H1 (cell line): ENCODE data around the gene GATB. TPM values are rescaled to one million over a fixed set of nuclear protein-coding genes. Genes with fewer than 3 reads are reported as not detected.

ENCODE experiments used
- CEBPB ChIP-seq: IDR thresholded peaks from 2 replicates; pipeline ENCODE4 v1.6.1; 2012; ENCODE audit warnings: low read depth, low read length
- GTF2F1 ChIP-seq: IDR thresholded peaks from 2 replicates; pipeline ENCODE4 v1.6.1; 2012; ENCODE audit warnings: low read depth, low read length, improper control_type of control experiment, borderline replicate concordance
- JUN ChIP-seq: IDR thresholded peaks from 2 replicates; pipeline ENCODE4 v1.6.1; 2011; ENCODE audit warnings: low read depth, mild to moderate bottlenecking, improper control_type of control experiment, low read length
- RBBP5 ChIP-seq: IDR thresholded peaks from 2 replicates; pipeline ENCODE4 v1.7.1; 2012; ENCODE audit warnings: low read depth, mild to moderate bottlenecking, inconsistent platforms, low read length, moderate library complexity, borderline replicate concordance
- RNF2 ChIP-seq: fragments of 200-900, 300-1000 bp; sonication (generic); IDR thresholded peaks from 2 replicates; pipeline ENCODE4 v1.7.1; 2016; ENCODE audit warnings: borderline replicate concordance, low read depth, mild to moderate bottlenecking, antibody characterized with exemption, low read length; ENCODE audit not compliant: poor library complexity, severe bottlenecking; ENCODE audit errors: missing control alignments
- SIN3A ChIP-seq, 2 experiments: IDR thresholded peaks in 1 of 2; conservative IDR thresholded peaks in 1 of 2; 2 replicates each; pipeline ENCODE4 v1.6.1; 2011 to 2012; ENCODE audit warnings: low read length in 2 of 2, improper control_type of control experiment in 1 of 2, low read depth in 1 of 2, mild to moderate bottlenecking in 1 of 2
- TAF1 ChIP-seq: IDR thresholded peaks from 2 replicates; pipeline ENCODE4 v1.6.1; 2011; ENCODE audit warnings: mild to moderate bottlenecking, low read depth, low read length
- USF2 ChIP-seq: IDR thresholded peaks from 2 replicates; pipeline ENCODE4 v1.6.1; 2011; ENCODE audit warnings: low read length, improper control_type of control experiment
- polyA plus RNA-seq, 7 experiments: library from polyadenylated mRNA; depleted of rRNA in 3 of 7; stranded (reverse) in 5 of 7; unstranded in 2 of 7; fragments of >200 nt in 5 of 7; fragments of 200-250 nt in 2 of 7; gene quantifications; 1 replicate in 5 of 7; 2 replicates in 1 of 7; 4 replicates in 1 of 7; pipeline versions ENCODE4 v1.2.1 to v1.2.3, GENCODE V29; 2011 to 2013; ENCODE audit warnings: missing spikeins in 2 of 7, mixed read lengths in 2 of 7
- total RNA-seq: library from RNA; stranded (reverse); fragmentation: NEBNext Ultra II Directional; extraction: Animal tissue kit (Norgen Biotek cat#: 25700); gene quantifications from 2 replicates; pipeline ENCODE4 v1.2.1, GENCODE V29; 2021

The GATB gene
- total and polyA plus RNA-seq, 2 of the 8 experiments (the other 6 are each of a cell fraction or from before 2014, with no cell fraction given): 15.3 to 18.0 TPM

GRCh38 chr4:151774324-151774723, 13.5 kb upstream of the GATB start (continued):
- TF ChIP-seq USF2 (no peak), RBBP5 (no peak), CEBPB (no peak), SIN3A (conservative IDR thresholded peaks at IDR 0.05 in 1 of 2, IDR thresholded peaks at IDR 0.05 in 1 of 2; ENCODE audit: low read depth in 1 of 2, low read length in 2 of 2) (no peak), GTF2F1 (no peak), TAF1 (no peak), RNF2 (no peak), JUN (no peak)
